ENCODE data around the gene DNAH11.

The DNAH11 gene

GRCh38 chr7:21550821-21551531 lies 8.1 kb downstream of the DNAH11 start:
- DNase-seq (ENCODE audit: low spot score): no peak

- no peak for DNase-seq (ENCODE audit: low spot score)
Measured at GRCh38 chr7:21562385-21562784, 19.5 kb downstream of the DNAH11 start.

- no peak for DNase-seq (ENCODE audit: low spot score)
Measured at GRCh38 chr7:21565614-21566013, 22.8 kb downstream of the DNAH11 start.

GRCh38 chr7:21566094-21566493 lies 23.3 kb downstream of the DNAH11 start:
- DNase-seq (ENCODE audit: low spot score): no peak

- no peak for DNase-seq (ENCODE audit: low spot score)
Measured at GRCh38 chr7:21568762-21569161, 25.9 kb downstream of the DNAH11 start.

- no peak for DNase-seq (ENCODE audit: low spot score)
Measured at GRCh38 chr7:21572331-21573313, 29.8 kb downstream of the DNAH11 start.

- DNase-seq (ENCODE audit: low spot score): no peak
Measured at GRCh38 chr7:21579341-21580072, 36.7 kb downstream of the DNAH11 start.

- DNase-seq (ENCODE audit: low spot score): no peak
Measured at GRCh38 chr7:21580073-21580521, 37.3 kb downstream of the DNAH11 start.

- no peak for DNase-seq (ENCODE audit: low spot score)
Measured at GRCh38 chr7:21585070-21585724, 42.4 kb downstream of the DNAH11 start.

GRCh38 chr7:21587139-21587784 lies 44.4 kb downstream of the DNAH11 start:
- no peak for DNase-seq (ENCODE audit: low spot score)

- DNase-seq (ENCODE audit: low spot score): no peak
Measured at GRCh38 chr7:21596801-21597200, 54.0 kb downstream of the DNAH11 start.

- no peak for DNase-seq (ENCODE audit: low spot score)
Measured at GRCh38 chr7:21603462-21603861, 60.6 kb downstream of the DNAH11 start.

- no peak for DNase-seq (ENCODE audit: low spot score)
Measured at GRCh38 chr7:21603972-21604749, 61.3 kb downstream of the DNAH11 start.

- DNase-seq (ENCODE audit: low spot score): no peak
Measured at GRCh38 chr7:21605008-21605585, 62.3 kb downstream of the DNAH11 start.

- DNase-seq (ENCODE audit: low spot score): no peak
Measured at GRCh38 chr7:21608465-21608864, 65.6 kb downstream of the DNAH11 start.

- DNase-seq (ENCODE audit: low spot score): no peak
Measured at GRCh38 chr7:21611129-21611528, 68.3 kb downstream of the DNAH11 start.

GRCh38 chr7:21616091-21616490 lies 73.3 kb downstream of the DNAH11 start:
- DNase-seq (ENCODE audit: low spot score): no peak

GRCh38 chr7:21616796-21617436 lies 74.1 kb downstream of the DNAH11 start:
- no peak for DNase-seq (ENCODE audit: low spot score)

- DNase-seq (ENCODE audit: low spot score): no peak
Measured at GRCh38 chr7:21617513-21617912, 74.7 kb downstream of the DNAH11 start.

Data from germinal center (tissue), 1 donor.